ENCODE results near the gene CNTNAP4.

CNTNAP4 gene

GRCh38 chr16:76488065-76488417 lies 210.8 kb downstream of the CNTNAP4 start:
- no peak for DNase-seq (ENCODE audit: low read depth in 2 of 2)

GRCh38 chr16:76490036-76490639 lies 212.9 kb downstream of the CNTNAP4 start:
- DNase-seq (ENCODE audit: low read depth in 2 of 2): no peak

- no peak for DNase-seq (ENCODE audit: low read depth in 2 of 2)
These were observed 222.8 kb downstream of the CNTNAP4 start for GRCh38 chr16:76500006-76500405.

GRCh38 chr16:76502063-76502462 lies 224.9 kb downstream of the CNTNAP4 start:
- no peak for DNase-seq (ENCODE audit: low read depth in 2 of 2)

GRCh38 chr16:76502555-76502954 lies 225.4 kb downstream of the CNTNAP4 start:
- DNase-seq (ENCODE audit: low read depth in 2 of 2): no peak

- no peak for DNase-seq (ENCODE audit: low read depth in 2 of 2)
These were observed 225.9 kb downstream of the CNTNAP4 start for GRCh38 chr16:76503091-76503490.

GRCh38 chr16:76511203-76511602 lies 234.0 kb downstream of the CNTNAP4 start:
- no peak for DNase-seq (ENCODE audit: low read depth in 2 of 2)

- DNase-seq (ENCODE audit: low read depth in 2 of 2): no peak
These were observed 241.6 kb downstream of the CNTNAP4 start for GRCh38 chr16:76518781-76519180.

GRCh38 chr16:76524356-76524755 lies 247.2 kb downstream of the CNTNAP4 start:
- no peak for DNase-seq (ENCODE audit: low read depth in 2 of 2)

- DNase-seq (ENCODE audit: low read depth in 2 of 2): no peak
These were observed 247.6 kb downstream of the CNTNAP4 start for GRCh38 chr16:76524769-76525168.

- DNase-seq (ENCODE audit: low read depth in 2 of 2): no peak
These were observed 250.0 kb downstream of the CNTNAP4 start for GRCh38 chr16:76527244-76527643.

GRCh38 chr16:76529120-76529519 lies 251.9 kb downstream of the CNTNAP4 start:
- no peak for DNase-seq (ENCODE audit: low read depth in 2 of 2)

GRCh38 chr16:76531236-76531635 lies 254.0 kb downstream of the CNTNAP4 start:
- no peak for DNase-seq (ENCODE audit: low read depth in 2 of 2)

- no peak for DNase-seq (ENCODE audit: low read depth in 2 of 2)
These were observed 255.2 kb downstream of the CNTNAP4 start for GRCh38 chr16:76532188-76532973.

GRCh38 chr16:76539609-76540008 lies 262.4 kb downstream of the CNTNAP4 start:
- no peak for DNase-seq (ENCODE audit: low read depth in 2 of 2)

GRCh38 chr16:76541070-76541469 lies 263.9 kb downstream of the CNTNAP4 start:
- DNase-seq (ENCODE audit: low read depth in 2 of 2): no peak

- DNase-seq (ENCODE audit: low read depth in 2 of 2): no peak
These were observed 288.3 kb downstream of the CNTNAP4 start for GRCh38 chr16:76565542-76565941.

- DNase-seq (ENCODE audit: low read depth in 2 of 2): no peak
These were observed 294.6 kb downstream of the CNTNAP4 start for GRCh38 chr16:76571755-76572154.

GRCh38 chr16:76573281-76573680 lies 296.1 kb downstream of the CNTNAP4 start:
- no peak for DNase-seq (ENCODE audit: low read depth in 2 of 2)

GRCh38 chr16:76574651-76575050 lies 297.4 kb downstream of the CNTNAP4 start:
- no peak for DNase-seq (ENCODE audit: low read depth in 2 of 2)

GRCh38 chr16:76576526-76576925 lies 299.3 kb downstream of the CNTNAP4 start:
- no peak for DNase-seq (ENCODE audit: low read depth in 2 of 2)

GRCh38 chr16:76577003-76577402 lies 299.8 kb downstream of the CNTNAP4 start:
- DNase-seq (ENCODE audit: low read depth in 2 of 2): no peak

- no peak for DNase-seq (ENCODE audit: low read depth in 2 of 2)
These were observed 302.2 kb downstream of the CNTNAP4 start for GRCh38 chr16:76579277-76579922.
